Neural progenitor cell (in vitro differentiated cells): ENCODE data around the gene SHISA5.

ENCODE experiments used
- CTCF ChIP-seq: fragments of 200-600 bp; sonication (generic); IDR thresholded peaks from 2 replicates; pipeline ENCODE4 v1.5.1; 2017; ENCODE audit warnings: antibody characterized with exemption, mild to moderate bottlenecking
- EZH2 ChIP-seq: fragments of 200-600 bp; sonication (generic); IDR thresholded peaks from 2 replicates; pipeline ENCODE4 v1.6.1; 2017; ENCODE audit warnings: antibody characterized with exemption, mild to moderate bottlenecking, moderate library complexity
- EZH2phosphoT487 ChIP-seq: fragments of 200-600 bp; sonication (generic); IDR thresholded peaks from 2 replicates; pipeline ENCODE4 v1.6.1; 2017; ENCODE audit warnings: antibody characterized with exemption

- TF ChIP-seq EZH2 (no peak), EZH2phosphoT487 (no peak), CTCF (no peak)
Observed at GRCh38 chr3:48419149-48419548, 84.8 kb downstream of the SHISA5 start.
